PC-9 (cell line): ENCODE data around the gene MANBA. TPM values are rescaled to one million over a fixed set of nuclear protein-coding genes. Genes with fewer than 3 reads are reported as not detected.

Experiments used
- BruUV-seq: library from RNA; stranded (reverse); fragments of 400-500 nt; replicated peaks from 2 replicates; lab custom pipeline; 2021; lab: Mats Ljungman, UMichigan
- CTCF ChIA-PET: fragments of 300-600 bp; sonication (Branson Sonifier 250); formaldehyde crosslinking; loops from one replicate; lab custom pipeline; 2022; ENCODE audit warnings: antibody characterized with exemption; lab: Charles Lee
- POLR2A ChIA-PET: fragments of 300-600 bp; sonication (Branson Sonifier 250); formaldehyde crosslinking; loops from one replicate; lab custom pipeline; 2022; ENCODE audit warnings: antibody characterized with exemption; ENCODE audit not compliant: unreplicated experiment; lab: Charles Lee
- DNase-seq, 2 experiments: peaks; one replicate each; pipeline versions ENCODE4 v3.0.0 to v3.0.0-alpha.2; 2015 to 2022; ENCODE audit warnings: mixed read lengths in 1 of 2
- H2AFZ ChIP-seq: fragments of 200-600 bp; sonication (generic); 2 replicates; pipeline ENCODE4 v1.8.1; 2017; ENCODE audit warnings: antibody characterized with exemption
- H3F3A ChIP-seq: fragments of 200-600 bp; sonication (generic); 2 replicates; pipeline ENCODE4 v1.8.1; 2017; ENCODE audit warnings: antibody characterized with exemption, mild to moderate bottlenecking, low read depth; ENCODE audit not compliant: insufficient read depth
- H3K27ac ChIP-seq: fragments of 200-600 bp; sonication (generic); 2 replicates; pipeline ENCODE4 v1.6.1; 2016; ENCODE audit warnings: mixed run types
- H3K27me3 ChIP-seq: fragments of 200-600 bp; sonication (generic); 2 replicates; pipeline ENCODE4 v1.6.1; 2016; ENCODE audit warnings: low read depth, mixed run types; ENCODE audit not compliant: insufficient read depth
- H3K36me3 ChIP-seq: fragments of 200-600 bp; sonication (generic); 2 replicates; pipeline ENCODE4 v1.6.1; 2016; ENCODE audit warnings: low read depth, mixed run types
- H3K4me1 ChIP-seq: fragments of 200-600 bp; sonication (generic); replicated peaks from 2 replicates; pipeline ENCODE4 v1.6.1; 2016; ENCODE audit warnings: mixed run types; ENCODE audit not compliant: insufficient read depth
- H3K4me2 ChIP-seq: fragments of 200-600 bp; sonication (generic); 2 replicates; pipeline ENCODE4 v1.6.1; 2017; ENCODE audit warnings: mixed run types
- H3K4me3 ChIP-seq: fragments of 200-600 bp; sonication (generic); 2 replicates; pipeline ENCODE4 v1.6.1; 2016; ENCODE audit warnings: mixed run types
- H3K79me2 ChIP-seq: fragments of 200-600 bp; sonication (generic); 2 replicates; pipeline ENCODE4 v1.6.1; 2017; ENCODE audit warnings: low read depth, mixed run types
- H3K9me2 ChIP-seq: fragments of 200-600 bp; sonication (generic); 2 replicates; pipeline ENCODE4 v1.8.1; 2017; ENCODE audit warnings: mild to moderate bottlenecking; ENCODE audit not compliant: insufficient read depth
- H3K9me3 ChIP-seq: fragments of 200-600 bp; sonication (generic); 2 replicates; pipeline ENCODE4 v1.8.1; 2016; ENCODE audit warnings: low read depth; ENCODE audit not compliant: insufficient read depth
- H4K20me1 ChIP-seq: fragments of 200-600 bp; sonication (generic); 2 replicates; pipeline ENCODE4 v1.8.1; 2017; ENCODE audit not compliant: insufficient read depth
- CTCF ChIP-seq: fragments of 200-600 bp; sonication (generic); conservative IDR thresholded peaks from 2 replicates; pipeline ENCODE4 v1.6.1; 2017; ENCODE audit warnings: mixed run types, antibody characterized with exemption, mild to moderate bottlenecking, moderate library complexity
- EZH2 ChIP-seq: fragments of 200-600 bp; sonication (generic); IDR thresholded peaks from 2 replicates; pipeline ENCODE4 v1.8.0; 2017; ENCODE audit warnings: antibody characterized with exemption, low read depth
- intact Hi-C: fragments of 100-400 bp; cut with micrococcal nuclease; formaldehyde crosslinking; loops from one replicate; pipeline ENCODE4 v1.10.0; 2022; ENCODE audit not compliant: unreplicated experiment
- total RNA-seq: library from RNA; stranded (reverse); gene quantifications from 2 replicates; pipeline ENCODE4 v1.2.3, GENCODE V29; 2021

MANBA gene
- total RNA-seq, 1 experiment from 2014 or later, result 11.8 TPM

DNA sequence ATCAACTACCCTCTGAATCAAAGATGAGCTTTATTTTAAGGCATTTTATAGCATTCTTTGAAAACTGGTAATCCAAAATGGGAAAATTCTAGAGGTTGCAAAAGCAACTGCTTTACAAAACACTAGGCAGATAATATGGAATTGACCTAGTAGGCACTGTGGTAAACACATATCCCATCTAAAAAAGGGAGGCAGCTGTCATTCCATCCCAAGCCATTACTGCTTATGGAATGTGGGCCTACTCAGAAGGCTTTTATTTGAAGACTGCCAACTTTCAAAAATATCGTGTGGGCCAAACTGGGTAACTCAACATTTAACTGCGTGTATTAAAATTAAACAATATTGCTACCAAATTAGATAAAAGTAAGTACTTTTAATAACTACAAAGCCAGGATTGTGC, 47.2 kb upstream of the MANBA start:
- no peak overlapping the region for H2AFZ ChIP-seq
- H4K20me1 ChIP-seq, result peaks cover 60% of the 10 kb centered on the region
- H3K9me3 ChIP-seq, result no peaks in the 10 kb centered on the region
- CTCF ChIA-PET, result no interaction called here
- no peak overlapping the region for H3K27ac ChIP-seq
- DNase-seq, result no peak
- TF ChIP-seq CTCF, result no peak
- no peak overlapping the region for H3K4me2 ChIP-seq
- H3K36me3 ChIP-seq, result peaks cover 37% of the 10 kb centered on the region
- intact Hi-C loops, result no loop called here
- no peaks in the 10 kb centered on the region for H3K4me1 ChIP-seq
- no peak overlapping the region for H3K4me3 ChIP-seq
- peaks cover 75% of the 10 kb centered on the region for H3K79me2 ChIP-seq
- POLR2A ChIA-PET, result no interaction called here
- H3K9me2 ChIP-seq, result no peaks in the 10 kb centered on the region
- no peaks in the 10 kb centered on the region; the same call in 1 of the 2 replicates for H3F3A ChIP-seq
- no peaks in the 10 kb centered on the region for H3K27me3 ChIP-seq
- BruUV-seq, result no TSS peak

DNA sequence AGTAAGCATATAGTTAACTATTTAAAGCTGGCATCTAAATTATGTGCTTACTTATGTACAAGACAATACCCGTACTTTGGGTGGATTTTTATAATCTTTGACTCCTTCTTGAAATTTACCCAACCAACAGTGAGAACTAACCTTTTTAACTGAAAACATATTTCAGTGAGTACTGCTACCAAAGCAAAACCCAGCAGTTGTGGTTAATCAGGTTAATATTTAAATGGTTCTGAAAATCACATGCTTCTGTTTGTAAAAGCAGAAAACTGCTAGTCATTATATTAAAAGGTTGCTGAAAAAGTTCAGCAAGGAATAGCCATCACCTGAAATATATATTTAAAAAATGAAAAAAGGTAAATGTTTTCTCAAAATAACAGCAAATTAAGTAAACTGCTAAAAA, 46.6 kb upstream of the MANBA start:
- Histone ChIP-seq H4K20me1 (peaks cover 57% of the 10 kb centered on the region), H3K9me3 (no peaks in the 10 kb centered on the region), H2AFZ (no peak overlapping the region), H3F3A (peaks cover 2% of the 10 kb centered on the region; the same call in 1 of the 2 replicates), H3K36me3 (peaks cover 44% of the 10 kb centered on the region), H3K4me1 (no peaks in the 10 kb centered on the region), H3K4me3 (no peak overlapping the region), H3K4me2 (no peak overlapping the region), H3K27ac (no peak overlapping the region), H3K27me3 (no peaks in the 10 kb centered on the region), H3K79me2 (peaks cover 73% of the 10 kb centered on the region), H3K9me2 (no peaks in the 10 kb centered on the region)
- no peak for TF ChIP-seq EZH2
- TF ChIP-seq CTCF, result no peak
- intact Hi-C loops, result no loop called here
- no TSS peak for BruUV-seq
- CTCF ChIA-PET, result no interaction called here
- POLR2A ChIA-PET, result no interaction called here
- no peak for DNase-seq

DNA sequence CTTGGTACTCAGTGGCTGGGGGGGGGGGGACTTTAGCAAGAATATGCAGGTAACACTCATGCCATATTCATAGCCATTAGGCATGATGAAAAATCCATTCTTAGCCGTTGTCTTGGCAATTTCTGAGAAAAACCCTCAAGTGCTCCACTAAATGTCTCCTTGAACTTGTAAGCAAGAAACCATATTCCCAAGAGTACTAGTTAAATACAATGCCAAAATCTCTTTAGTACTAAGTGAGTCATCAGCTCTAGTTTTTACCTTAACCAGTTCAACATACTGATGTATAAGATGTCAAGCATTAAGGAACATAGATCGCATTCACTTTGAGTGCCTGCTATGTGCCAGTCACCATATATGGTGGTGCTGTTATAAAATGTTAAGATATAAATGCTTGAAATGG, 39.0 kb upstream of the MANBA start:
- Histone ChIP-seq H3K4me2 (no peak overlapping the region), H4K20me1 (peaks cover 14% of the 10 kb centered on the region), H3K4me3 (no peak overlapping the region), H3F3A (0 out of 2 replicates have a peak, but pooled peaks cover 16% of the 10 kb centered on the region), H3K9me3 (no peaks in the 10 kb centered on the region), H3K27ac (no peak overlapping the region), H3K36me3 (peaks cover 64% of the 10 kb centered on the region), H3K27me3 (no peaks in the 10 kb centered on the region), H3K4me1 (no peaks in the 10 kb centered on the region), H3K79me2 (peaks cover 13% of the 10 kb centered on the region), H2AFZ (no peak overlapping the region), H3K9me2 (no peaks in the 10 kb centered on the region)
- CTCF ChIA-PET, result no interaction called here
- intact Hi-C loops, result loop anchor here (10.0 kb wide), 2 partner anchors 175 to 365 kb away; no protein-coding TSS in a partner anchor
- TF ChIP-seq CTCF (no peak), EZH2 (no peak)
- BruUV-seq, result no TSS peak
- no peak for DNase-seq
- POLR2A ChIA-PET, result interaction anchor here (0.9 kb wide), 1 partner anchor 73 kb away, joined by 3 read pairs; no protein-coding TSS in a partner anchor
